ENCODE results near the gene PTH2R. TPM values are rescaled to one million over a fixed set of nuclear protein-coding genes. Genes with fewer than 3 reads are reported as not detected.

Gene PTH2R
- polyA plus RNA-seq, 1 donor from 2014 or later, result not detected

GRCh38 chr2:208371634-208371935 lies 35.0 kb upstream of the PTH2R start:
- no peak overlapping the region for H3K4me3 ChIP-seq (ENCODE audit: low read length)
- H3K36me3 ChIP-seq (ENCODE audit: insufficient read depth, low read length), result no peaks in the 10 kb centered on the region
- no peak overlapping the region for H3K9ac ChIP-seq (ENCODE audit: low read length)
- TF ChIP-seq CTCF (IDR thresholded peaks at IDR 0.05; ENCODE audit: poor library complexity, severe bottlenecking) (no peak), EZH2 (IDR thresholded peaks at IDR 0.05; ENCODE audit: borderline replicate concordance, insufficient read depth, low read length, poor library complexity, severe bottlenecking) (no peak), SMC3 (conservative IDR thresholded peaks at IDR 0.05; ENCODE audit: poor library complexity) (no peak), RAD21 (conservative IDR thresholded peaks at IDR 0.05) (no peak)
- no peaks in the 10 kb centered on the region for H3K9me2 ChIP-seq (ENCODE audit: insufficient read depth, low read length)
- H4K20me1 ChIP-seq (ENCODE audit: insufficient read depth), result no peaks in the 10 kb centered on the region
- no peak overlapping the region for H3K4me2 ChIP-seq (ENCODE audit: low read length)
- no peak overlapping the region for H2AFZ ChIP-seq (ENCODE audit: low read depth, low read length)
- no peaks in the 10 kb centered on the region for H3K79me2 ChIP-seq (replicated peaks; ENCODE audit: insufficient read depth, low read length)
- H3K27me3 ChIP-seq (ENCODE audit: insufficient read depth, low read depth, low read length), result no peaks in the 10 kb centered on the region
- no peaks in the 10 kb centered on the region for H3F3A ChIP-seq (ENCODE audit: insufficient read depth, low read length, poor library complexity, severe bottlenecking)
- no peaks in the 10 kb centered on the region for H3K9me3 ChIP-seq (ENCODE audit: low read length)
- H3K27ac ChIP-seq (ENCODE audit: low read length), result no peak overlapping the region

DNA sequence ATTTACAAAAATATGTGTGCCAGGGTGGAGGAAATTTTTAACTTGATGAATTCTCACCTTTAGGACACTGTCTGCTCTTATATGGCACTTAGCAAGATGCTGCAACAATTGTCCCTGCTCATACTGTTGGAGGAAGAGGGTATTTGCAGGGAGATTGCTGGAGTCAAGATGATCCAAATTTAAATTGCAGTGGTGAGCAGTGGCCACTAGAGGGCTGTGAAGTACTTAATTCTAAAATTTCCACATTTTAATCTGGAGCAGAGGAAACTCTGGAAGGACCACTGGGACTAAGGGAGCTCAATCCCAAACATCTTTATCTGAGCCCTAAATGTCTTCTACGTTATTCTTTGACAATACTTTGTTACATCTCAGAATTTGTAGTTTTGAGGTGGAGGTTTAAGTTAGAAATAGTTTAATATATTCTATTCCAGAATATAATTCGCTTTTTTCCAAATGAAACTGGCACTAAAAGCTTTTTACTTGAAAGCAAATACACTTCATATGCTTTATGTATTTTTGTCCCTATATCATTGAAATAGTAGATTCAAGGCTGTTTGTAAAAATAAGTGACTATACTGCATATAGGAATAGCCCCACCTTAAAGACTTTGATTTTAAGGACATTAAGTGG lies 33.0 kb upstream of the PTH2R start:
- Histone ChIP-seq H3K4me2 (ENCODE audit: low read length) (no peak overlapping the region), H3K27me3 (ENCODE audit: insufficient read depth, low read depth, low read length) (no peaks in the 10 kb centered on the region), H3K27ac (ENCODE audit: low read length) (no peak overlapping the region), H2AFZ (ENCODE audit: low read depth, low read length) (no peak overlapping the region), H3K9me3 (ENCODE audit: low read length) (no peaks in the 10 kb centered on the region), H3F3A (ENCODE audit: insufficient read depth, low read length, poor library complexity, severe bottlenecking) (no peaks in the 10 kb centered on the region), H3K79me2 (replicated peaks; ENCODE audit: insufficient read depth, low read length) (no peaks in the 10 kb centered on the region), H3K9ac (ENCODE audit: low read length) (no peak overlapping the region), H4K20me1 (ENCODE audit: insufficient read depth) (no peaks in the 10 kb centered on the region), H3K4me3 (ENCODE audit: low read length) (no peak overlapping the region), H3K9me2 (ENCODE audit: insufficient read depth, low read length) (no peaks in the 10 kb centered on the region), H3K36me3 (ENCODE audit: insufficient read depth, low read length) (no peaks in the 10 kb centered on the region)
- peak; percentile 82 for TF ChIP-seq CTCF (IDR thresholded peaks at IDR 0.05; ENCODE audit: poor library complexity, severe bottlenecking)
- no peak for TF ChIP-seq POLR2AphosphoS5 (IDR thresholded peaks at IDR 0.05)
- TF ChIP-seq MXI1 (conservative IDR thresholded peaks at IDR 0.05; ENCODE audit: poor library complexity, severe bottlenecking), result no peak
- TF ChIP-seq EZH2 (IDR thresholded peaks at IDR 0.05; ENCODE audit: borderline replicate concordance, insufficient read depth, low read length, poor library complexity, severe bottlenecking), result no peak
- no peak for TF ChIP-seq TAF1 (IDR thresholded peaks at IDR 0.05; ENCODE audit: low read depth)
- TF ChIP-seq, protein P1, sequence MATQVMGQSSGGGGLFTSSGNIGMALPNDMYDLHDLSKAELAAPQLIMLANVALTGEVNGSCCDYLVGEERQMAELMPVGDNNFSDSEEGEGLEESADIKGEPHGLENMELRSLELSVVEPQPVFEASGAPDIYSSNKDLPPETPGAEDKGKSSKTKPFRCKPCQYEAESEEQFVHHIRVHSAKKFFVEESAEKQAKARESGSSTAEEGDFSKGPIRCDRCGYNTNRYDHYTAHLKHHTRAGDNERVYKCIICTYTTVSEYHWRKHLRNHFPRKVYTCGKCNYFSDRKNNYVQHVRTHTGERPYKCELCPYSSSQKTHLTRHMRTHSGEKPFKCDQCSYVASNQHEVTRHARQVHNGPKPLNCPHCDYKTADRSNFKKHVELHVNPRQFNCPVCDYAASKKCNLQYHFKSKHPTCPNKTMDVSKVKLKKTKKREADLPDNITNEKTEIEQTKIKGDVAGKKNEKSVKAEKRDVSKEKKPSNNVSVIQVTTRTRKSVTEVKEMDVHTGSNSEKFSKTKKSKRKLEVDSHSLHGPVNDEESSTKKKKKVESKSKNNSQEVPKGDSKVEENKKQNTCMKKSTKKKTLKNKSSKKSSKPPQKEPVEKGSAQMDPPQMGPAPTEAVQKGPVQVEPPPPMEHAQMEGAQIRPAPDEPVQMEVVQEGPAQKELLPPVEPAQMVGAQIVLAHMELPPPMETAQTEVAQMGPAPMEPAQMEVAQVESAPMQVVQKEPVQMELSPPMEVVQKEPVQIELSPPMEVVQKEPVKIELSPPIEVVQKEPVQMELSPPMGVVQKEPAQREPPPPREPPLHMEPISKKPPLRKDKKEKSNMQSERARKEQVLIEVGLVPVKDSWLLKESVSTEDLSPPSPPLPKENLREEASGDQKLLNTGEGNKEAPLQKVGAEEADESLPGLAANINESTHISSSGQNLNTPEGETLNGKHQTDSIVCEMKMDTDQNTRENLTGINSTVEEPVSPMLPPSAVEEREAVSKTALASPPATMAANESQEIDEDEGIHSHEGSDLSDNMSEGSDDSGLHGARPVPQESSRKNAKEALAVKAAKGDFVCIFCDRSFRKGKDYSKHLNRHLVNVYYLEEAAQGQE (IDR thresholded peaks at IDR 0.05; ENCODE audit: borderline replicate concordance), result no peak
- TF ChIP-seq SMC3 (conservative IDR thresholded peaks at IDR 0.05; ENCODE audit: poor library complexity), result peak; percentile 80
- TF ChIP-seq RAD21 (conservative IDR thresholded peaks at IDR 0.05), result peak; percentile 71
- TF ChIP-seq EP300 (conservative IDR thresholded peaks at IDR 0.05; ENCODE audit: poor library complexity, severe bottlenecking), result no peak

Measured in neural cell (in vitro differentiated cells).